DOHH2 (cell line): ENCODE results near the gene CBFA2T2.
"Not testable (repeated sequence)": the region's sequence is repeated elsewhere in the genome, so short reads cannot be mapped to it uniquely, and the experiment has no call there.

Source experiments
- H3F3A ChIP-seq: fragments of 200-600 bp; sonication (generic), shearing (Covaris generic); 2 replicates; pipeline ENCODE4 v1.6.0; 2016; ENCODE audit warnings: antibody characterized with exemption, mild to moderate bottlenecking; ENCODE audit not compliant: control insufficient read depth, insufficient read depth
- H3K27ac ChIP-seq: fragments of 200-600 bp; sonication (generic); 2 replicates; pipeline ENCODE4 v1.5.1; 2014; ENCODE audit warnings: low read depth, mild to moderate bottlenecking, low read length, moderate library complexity
- H3K27me3 ChIP-seq: fragments of 200-600 bp; sonication (generic); 2 replicates; pipeline ENCODE4 v1.6.1; 2014; ENCODE audit warnings: mild to moderate bottlenecking, low read length, mixed read lengths; ENCODE audit not compliant: control insufficient read depth
- H3K36me3 ChIP-seq: fragments of 200-600 bp; sonication (generic); 2 replicates; pipeline ENCODE4 v1.6.1; 2014; ENCODE audit warnings: mild to moderate bottlenecking, low read length, moderate library complexity, mixed read lengths; ENCODE audit not compliant: control insufficient read depth
- H3K4me1 ChIP-seq: fragments of 200-600 bp; sonication (generic); 2 replicates; pipeline ENCODE4 v1.6.1; 2014; ENCODE audit warnings: mild to moderate bottlenecking, low read length, mixed read lengths; ENCODE audit not compliant: control insufficient read depth
- H3K4me2 ChIP-seq: fragments of 200-600 bp; sonication (generic); 2 replicates; pipeline ENCODE4 v1.6.0; 2014; ENCODE audit warnings: mild to moderate bottlenecking, low read length, moderate library complexity
- H3K4me3 ChIP-seq: fragments of 200-600 bp; sonication (generic); 2 replicates; pipeline ENCODE4 v1.5.1; 2014; ENCODE audit warnings: mild to moderate bottlenecking, low read length, mixed read lengths
- H3K79me2 ChIP-seq: fragments of 200-600 bp; sonication (generic); 2 replicates; pipeline ENCODE4 v1.6.1; 2014; ENCODE audit warnings: mild to moderate bottlenecking, low read length, mixed read lengths; ENCODE audit not compliant: control insufficient read depth
- H3K9me2 ChIP-seq: fragments of 200-600 bp; sonication (generic); replicated peaks from 2 replicates; pipeline ENCODE4 v1.6.1; 2014; ENCODE audit warnings: mild to moderate bottlenecking, low read length, mixed read lengths; ENCODE audit not compliant: control insufficient read depth
- H3K9me3 ChIP-seq: fragments of 200-600 bp; sonication (generic); 2 replicates; pipeline ENCODE4 v1.6.1; 2014; ENCODE audit warnings: antibody characterized with exemption, low read length, mixed read lengths; ENCODE audit not compliant: control insufficient read depth, insufficient read depth
- H4K20me1 ChIP-seq: fragments of 200-600 bp; sonication (generic); 2 replicates; pipeline ENCODE4 v1.6.0; 2014; ENCODE audit warnings: low read depth, mild to moderate bottlenecking, antibody characterized with exemption, low read length, moderate library complexity; ENCODE audit not compliant: control insufficient read depth, insufficient read depth
- EZH2phosphoT487 ChIP-seq: fragments of 200-600 bp; sonication (generic); IDR thresholded peaks from 2 replicates; pipeline ENCODE4 v1.6.1; 2017; ENCODE audit warnings: borderline replicate concordance, mild to moderate bottlenecking, antibody characterized with exemption, low read length, moderate library complexity, mixed read lengths
- TF ChIP-seq, protein P1 (sequence below): fragments of 200-600 bp; sonication (generic); IDR thresholded peaks from one replicate; pipeline ENCODE4 v1.5.1; 2014; ENCODE audit warnings: antibody characterized with exemption, mild to moderate bottlenecking, low read depth, low read length; ENCODE audit not compliant: poor library complexity, severe bottlenecking

Gene CBFA2T2

DNA sequence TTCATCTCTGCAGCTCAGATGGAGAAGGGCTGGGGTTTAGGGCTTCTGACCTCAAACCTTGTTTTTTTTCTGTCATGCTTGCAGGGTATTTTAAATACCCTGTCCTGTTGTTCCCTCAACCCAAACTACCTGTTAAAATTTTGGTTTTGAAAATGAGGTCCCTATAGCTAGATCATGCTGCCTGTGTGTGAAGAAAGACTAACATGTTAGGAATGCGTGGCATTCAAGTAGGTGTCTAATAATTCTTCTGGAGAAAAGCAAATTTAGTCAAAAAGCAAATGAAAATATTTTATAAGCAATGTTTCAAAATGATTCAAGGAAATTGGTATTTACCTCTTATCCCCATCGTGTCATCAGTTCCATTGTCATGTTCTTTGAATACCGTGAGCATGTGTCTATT lies 95.1 kb downstream of the CBFA2T2 start:
- H4K20me1 ChIP-seq: no peaks in the 10 kb centered on the region
- H3K9me3 ChIP-seq: no peaks in the 10 kb centered on the region
- TF ChIP-seq EZH2phosphoT487: no peak
- TF ChIP-seq, protein P1, sequence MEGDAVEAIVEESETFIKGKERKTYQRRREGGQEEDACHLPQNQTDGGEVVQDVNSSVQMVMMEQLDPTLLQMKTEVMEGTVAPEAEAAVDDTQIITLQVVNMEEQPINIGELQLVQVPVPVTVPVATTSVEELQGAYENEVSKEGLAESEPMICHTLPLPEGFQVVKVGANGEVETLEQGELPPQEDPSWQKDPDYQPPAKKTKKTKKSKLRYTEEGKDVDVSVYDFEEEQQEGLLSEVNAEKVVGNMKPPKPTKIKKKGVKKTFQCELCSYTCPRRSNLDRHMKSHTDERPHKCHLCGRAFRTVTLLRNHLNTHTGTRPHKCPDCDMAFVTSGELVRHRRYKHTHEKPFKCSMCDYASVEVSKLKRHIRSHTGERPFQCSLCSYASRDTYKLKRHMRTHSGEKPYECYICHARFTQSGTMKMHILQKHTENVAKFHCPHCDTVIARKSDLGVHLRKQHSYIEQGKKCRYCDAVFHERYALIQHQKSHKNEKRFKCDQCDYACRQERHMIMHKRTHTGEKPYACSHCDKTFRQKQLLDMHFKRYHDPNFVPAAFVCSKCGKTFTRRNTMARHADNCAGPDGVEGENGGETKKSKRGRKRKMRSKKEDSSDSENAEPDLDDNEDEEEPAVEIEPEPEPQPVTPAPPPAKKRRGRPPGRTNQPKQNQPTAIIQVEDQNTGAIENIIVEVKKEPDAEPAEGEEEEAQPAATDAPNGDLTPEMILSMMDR: no peak
- no peak overlapping the region for H3K4me2 ChIP-seq
- H3K79me2 ChIP-seq: no peaks in the 10 kb centered on the region
- H3K9me2 ChIP-seq: no peaks in the 10 kb centered on the region
- H3K4me1 ChIP-seq: no peaks in the 10 kb centered on the region
- no peaks in the 10 kb centered on the region for H3K27me3 ChIP-seq
- H3K36me3 ChIP-seq: no peaks in the 10 kb centered on the region
- H3F3A ChIP-seq: no peaks in the 10 kb centered on the region
- H3K4me3 ChIP-seq: no peak overlapping the region
- H3K27ac ChIP-seq: no peak overlapping the region

DNA sequence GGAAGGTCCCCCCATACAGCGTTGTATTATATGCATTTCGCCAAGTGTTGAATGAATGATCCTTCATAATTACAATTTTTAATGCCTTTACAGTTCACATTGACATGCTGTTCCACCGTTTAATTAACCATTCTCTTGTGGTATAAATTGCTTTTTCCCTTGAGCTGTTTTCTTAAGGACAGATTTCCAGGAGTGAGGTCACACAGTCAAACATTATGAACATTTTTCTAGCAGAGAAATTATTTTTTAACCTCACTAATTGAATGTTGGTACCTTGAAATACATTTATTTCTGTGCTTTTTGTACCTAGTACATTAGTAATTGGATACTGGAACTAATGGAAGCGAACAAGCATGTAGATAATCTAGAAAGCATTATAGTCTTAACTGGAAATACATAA lies 95.5 kb downstream of the CBFA2T2 start:
- Histone ChIP-seq H4K20me1 (no peaks in the 10 kb centered on the region), H3K9me2 (no peaks in the 10 kb centered on the region), H3K27ac (no peak overlapping the region), H3K36me3 (no peaks in the 10 kb centered on the region), H3K79me2 (no peaks in the 10 kb centered on the region), H3K27me3 (no peaks in the 10 kb centered on the region), H3K4me1 (no peaks in the 10 kb centered on the region), H3F3A (no peaks in the 10 kb centered on the region), H3K4me3 (no peak overlapping the region), H3K4me2 (no peak overlapping the region), H3K9me3 (no peaks in the 10 kb centered on the region)
- TF ChIP-seq, protein P1: no peak
- TF ChIP-seq EZH2phosphoT487: no peak

DNA sequence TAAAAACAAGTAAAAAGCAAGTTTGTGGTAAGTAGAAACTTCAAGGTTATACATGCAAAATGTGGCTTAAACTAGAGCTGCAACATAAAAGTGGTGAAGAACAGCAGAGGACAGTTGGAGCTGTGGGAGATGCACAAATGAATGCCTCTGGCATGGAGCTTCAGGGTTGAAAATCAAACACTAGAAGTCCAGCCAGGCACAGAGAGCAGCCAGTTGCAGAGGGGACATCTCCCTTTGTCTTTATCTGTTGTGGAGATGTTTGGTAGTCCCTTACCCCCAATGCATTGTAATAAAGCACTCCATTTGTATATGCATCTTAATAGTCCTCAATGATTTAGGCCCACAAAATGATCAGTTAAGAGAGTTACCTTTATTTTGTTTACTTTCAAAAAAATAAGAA lies 99.2 kb downstream of the CBFA2T2 start:
- TF ChIP-seq, protein P1: no peak
- TF ChIP-seq EZH2phosphoT487: no peak
- no peaks in the 10 kb centered on the region for H3K9me2 ChIP-seq
- no peaks in the 10 kb centered on the region for H4K20me1 ChIP-seq
- no peaks in the 10 kb centered on the region; the same call in 1 of the 2 replicates for H3F3A ChIP-seq
- H3K4me1 ChIP-seq: no peaks in the 10 kb centered on the region
- no peaks in the 10 kb centered on the region for H3K36me3 ChIP-seq
- H3K9me3 ChIP-seq: no peaks in the 10 kb centered on the region
- no peak overlapping the region for H3K4me3 ChIP-seq
- no peak overlapping the region for H3K27ac ChIP-seq
- no peaks in the 10 kb centered on the region for H3K27me3 ChIP-seq
- no peak overlapping the region for H3K4me2 ChIP-seq
- H3K79me2 ChIP-seq: no peaks in the 10 kb centered on the region

DNA sequence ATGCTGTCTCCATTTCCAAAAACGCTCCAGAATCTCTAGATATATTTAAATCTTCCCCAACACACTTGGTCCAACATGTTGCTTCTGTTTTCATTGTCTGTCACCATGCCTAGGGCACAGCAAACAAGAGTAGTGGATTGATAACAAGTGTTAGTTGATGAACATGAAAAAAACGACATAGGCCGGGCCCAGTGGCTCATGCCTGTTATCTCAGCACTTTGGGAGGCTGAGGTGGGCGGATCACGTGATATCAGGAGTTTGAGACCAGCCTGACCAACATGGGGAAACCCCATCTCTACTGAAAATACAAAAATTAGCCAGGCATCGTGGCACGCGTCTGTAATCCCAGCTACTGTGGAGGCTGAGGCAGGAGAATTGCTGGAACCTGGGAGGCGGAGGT lies 102.0 kb downstream of the CBFA2T2 start:
- not testable (repeated sequence) for H4K20me1 ChIP-seq, H3K9me2 ChIP-seq, H3F3A ChIP-seq, H3K4me2 ChIP-seq, H3K4me1 ChIP-seq, H3K79me2 ChIP-seq, H3K27ac ChIP-seq, H3K36me3 ChIP-seq, H3K4me3 ChIP-seq, H3K9me3 ChIP-seq, H3K27me3 ChIP-seq
